H1 (cell line): Measurements from ENCODE around the gene LMNA. TPM values are rescaled to one million over a fixed set of nuclear protein-coding genes. Genes with fewer than 3 reads are reported as not detected.
"Not testable (repeated sequence)": the region's sequence is repeated elsewhere in the genome, so short reads cannot be mapped to it uniquely, and the experiment has no call there.

ENCODE experiments used
- CTCF ChIA-PET: fragments of 300-600 bp; sonication (Branson Sonifier 250); formaldehyde crosslinking; loops from one replicate; lab custom pipeline; 2021; ENCODE audit not compliant: partially characterized antibody; lab: Charles Lee
- POLR2A ChIA-PET: fragments of 300-600 bp; sonication (Branson Sonifier 250); formaldehyde crosslinking; loops from one replicate; lab custom pipeline; 2021; ENCODE audit warnings: inconsistent platforms; ENCODE audit not compliant: partially characterized antibody; lab: Charles Lee
- DNase-seq, 2 experiments: peaks; one replicate each; pipeline versions ENCODE4 v3.0.0 to v3.0.0-alpha.2; 2010 to 2022; ENCODE audit warnings: low spot score in 2 of 2, low read depth in 1 of 2, mixed read lengths in 1 of 2
- FAIRE-seq: peaks from 2 replicates; lab custom pipeline; 2011; peaks lifted over from hg19 to GRCh38; lab: Jason Lieb, UNC
- H2AFZ ChIP-seq: 2 replicates; pipeline ENCODE4 v1.8.1; 2012; ENCODE audit warnings: low read length, inconsistent platforms
- H2AK5ac ChIP-seq: 2 replicates; pipeline ENCODE4 v1.6.1; 2013; ENCODE audit warnings: low read depth, low read length
- H2BK120ac ChIP-seq: replicated peaks from 2 replicates; pipeline ENCODE3; 2013; ENCODE audit warnings: low read depth, low read length, inconsistent platforms
- H2BK12ac ChIP-seq: 2 replicates; pipeline ENCODE4 v1.6.1; 2013; ENCODE audit warnings: low read depth, low read length
- H2BK15ac ChIP-seq: 2 replicates; pipeline ENCODE4 v1.6.1; 2013; ENCODE audit warnings: low read length
- H2BK20ac ChIP-seq: 2 replicates; pipeline ENCODE4 v1.6.1; 2013; ENCODE audit warnings: low read length
- H2BK5ac ChIP-seq: 2 replicates; pipeline ENCODE4 v1.6.1; 2013; ENCODE audit warnings: low read depth, low read length
- H3K14ac ChIP-seq: 2 replicates; pipeline ENCODE4 v1.6.1; 2013; ENCODE audit warnings: inconsistent platforms; ENCODE audit not compliant: insufficient read length
- H3K18ac ChIP-seq: 2 replicates; pipeline ENCODE4 v1.6.1; 2013; ENCODE audit warnings: low read length; ENCODE audit errors: extremely low read depth
- H3K23ac ChIP-seq: 2 replicates; pipeline ENCODE4 v1.6.1; 2013; ENCODE audit warnings: inconsistent platforms; ENCODE audit not compliant: insufficient read length
- H3K23me2 ChIP-seq: 2 replicates; pipeline ENCODE4 v1.6.1; 2013; ENCODE audit warnings: low read depth, low read length
- H3K27ac ChIP-seq: 2 replicates; pipeline ENCODE4 v1.6.1; 2011; ENCODE audit warnings: low read depth, low read length, inconsistent platforms
- H3K27me3 ChIP-seq, 4 experiments: replicated peaks in 1 of 4; 1 replicate in 1 of 4; 2 replicates in 3 of 4; pipeline versions ENCODE4 v1.6.1 to v1.8.1; 2011 to 2013; ENCODE audit warnings: low read length in 3 of 4, mild to moderate bottlenecking in 3 of 4, inconsistent platforms in 2 of 4, mixed read lengths in 2 of 4, moderate library complexity in 1 of 4; ENCODE audit not compliant: control insufficient read depth in 3 of 4, insufficient read depth in 3 of 4; ENCODE audit errors: extremely low read depth in 1 of 4
- H3K36me3 ChIP-seq, 4 experiments: 2 replicates each; pipeline versions ENCODE4 v1.6.1 to v1.8.1; 2011 to 2013; ENCODE audit warnings: mild to moderate bottlenecking in 4 of 4, low read length in 3 of 4, moderate library complexity in 2 of 4, control low read depth in 1 of 4, inconsistent platforms in 1 of 4; ENCODE audit not compliant: insufficient read depth in 4 of 4, control insufficient read depth in 2 of 4
- H3K4ac ChIP-seq: replicated peaks from 2 replicates; pipeline ENCODE3; 2013; ENCODE audit warnings: low read length, low read depth, mixed read lengths, inconsistent platforms; ENCODE audit not compliant: insufficient read length
- H3K4me1 ChIP-seq, 4 experiments: replicated peaks in 1 of 4; 1 replicate in 1 of 4; 2 replicates in 3 of 4; pipeline versions ENCODE4 v1.6.1 to v1.8.1; 2011 to 2013; ENCODE audit warnings: low read length in 3 of 4, inconsistent platforms in 2 of 4, mixed read lengths in 1 of 4; ENCODE audit not compliant: insufficient read depth in 4 of 4, control insufficient read depth in 3 of 4
- H3K4me2 ChIP-seq, 2 experiments: 2 replicates each; pipeline versions ENCODE4 v1.6.1 to v1.8.1; 2011 to 2013; ENCODE audit warnings: low read depth in 2 of 2, low read length in 2 of 2, control low read depth in 1 of 2, inconsistent platforms in 1 of 2, mild to moderate bottlenecking in 1 of 2; ENCODE audit not compliant: insufficient read depth in 1 of 2
- H3K4me3 ChIP-seq, 4 experiments: fragments of 200-600, 300-600 bp in 1 of 4; sonication (generic), shearing (Covaris generic), sonication (Bioruptor Twin) in 1 of 4; 2 replicates each; pipeline versions ENCODE4 v1.5.1 to v1.8.1; 2011 to 2016; ENCODE audit warnings: low read length in 4 of 4, low read depth in 3 of 4, control low read depth in 2 of 4, inconsistent platforms in 2 of 4, mild to moderate bottlenecking in 2 of 4, mixed read lengths in 1 of 4, moderate library complexity in 1 of 4; ENCODE audit not compliant: insufficient read depth in 2 of 4; ENCODE audit errors: extremely low read depth in 1 of 4
- H3K56ac ChIP-seq: replicated peaks from 2 replicates; pipeline ENCODE3; 2013; ENCODE audit warnings: low read depth, mild to moderate bottlenecking, mixed read lengths, low read length, inconsistent platforms; ENCODE audit not compliant: insufficient read length
- H3K79me1 ChIP-seq: 2 replicates; pipeline ENCODE4 v1.6.1; 2013; ENCODE audit warnings: low read depth, low read length, control low read depth
- H3K79me2 ChIP-seq, 2 experiments: 2 replicates each; pipeline versions ENCODE4 v1.6.1 to v1.8.1; 2012 to 2013; ENCODE audit warnings: low read length in 2 of 2, mild to moderate bottlenecking in 2 of 2, inconsistent platforms in 1 of 2; ENCODE audit not compliant: insufficient read depth in 2 of 2, control insufficient read depth in 1 of 2
- H3K9ac ChIP-seq, 4 experiments: replicated peaks in 1 of 4; 1 replicate in 1 of 4; 2 replicates in 3 of 4; pipeline versions ENCODE4 v1.6.1 to v1.8.1; 2011 to 2013; ENCODE audit warnings: low read depth in 3 of 4, low read length in 3 of 4, control low read depth in 2 of 4, mild to moderate bottlenecking in 2 of 4, moderate library complexity in 2 of 4, inconsistent platforms in 1 of 4; ENCODE audit errors: extremely low read depth in 1 of 4
- H3K9me3 ChIP-seq, 2 experiments: 2 replicates each; pipeline versions ENCODE4 v1.6.1 to v1.8.1; 2012 to 2013; ENCODE audit warnings: mild to moderate bottlenecking in 2 of 2, moderate library complexity in 2 of 2, control low read depth in 1 of 2, inconsistent platforms in 1 of 2, low read depth in 1 of 2, low read length in 1 of 2, mixed read lengths in 1 of 2; ENCODE audit not compliant: insufficient read depth in 2 of 2
- H4K20me1 ChIP-seq, 2 experiments: replicated peaks in 1 of 2; 2 replicates each; pipeline versions ENCODE3 to v1.8.1; 2011 to 2013; ENCODE audit warnings: inconsistent platforms in 2 of 2, low read length in 2 of 2, mild to moderate bottlenecking in 1 of 2; ENCODE audit not compliant: insufficient read depth in 2 of 2, control insufficient read depth in 1 of 2
- H4K5ac ChIP-seq: 2 replicates; pipeline ENCODE4 v1.6.1; 2013; ENCODE audit warnings: low read length, low read depth, mixed read lengths, inconsistent platforms; ENCODE audit not compliant: insufficient read length
- H4K8ac ChIP-seq: 2 replicates; pipeline ENCODE4 v1.8.0; 2013; ENCODE audit warnings: mild to moderate bottlenecking, moderate library complexity, low read length, inconsistent platforms; ENCODE audit not compliant: insufficient read depth; ENCODE audit errors: extremely low read depth
- H4K91ac ChIP-seq: replicated peaks from 2 replicates; pipeline ENCODE3; 2013; ENCODE audit warnings: low read length, mixed read lengths, inconsistent platforms; ENCODE audit not compliant: insufficient read length
- WGBS, 2 experiments: shearing (Covaris generic) in 1 of 2; methylation state at CpG; one replicate each; pipeline versions ENCODE4 v1.1.6 to v1.1.7; 2013 to 2015; ENCODE audit warnings: low lambda C conversion rate in 2 of 2, mixed read lengths in 2 of 2, inconsistent platforms in 1 of 2, low coverage in 1 of 2, missing lambda C conversion rate in 1 of 2; ENCODE audit not compliant: insufficient replicate concordance in 2 of 2, insufficient coverage in 1 of 2, insufficient read length in 1 of 2; ENCODE audit errors: extremely low coverage in 1 of 2, missing lambda C conversion rate in 1 of 2; 5-methylcytosine and 5-hydroxymethylcytosine counted together
- polyA plus RNA-seq, 7 experiments: library from polyadenylated mRNA; depleted of rRNA in 3 of 7; stranded (reverse) in 5 of 7; unstranded in 2 of 7; fragments of >200 nt in 5 of 7; fragments of 200-250 nt in 2 of 7; gene quantifications; 1 replicate in 5 of 7; 2 replicates in 1 of 7; 4 replicates in 1 of 7; pipeline versions ENCODE4 v1.2.1 to v1.2.3, GENCODE V29; 2011 to 2013; ENCODE audit warnings: missing spikeins in 2 of 7, mixed read lengths in 2 of 7
- total RNA-seq: library from RNA; stranded (reverse); fragmentation: NEBNext Ultra II Directional; extraction: Animal tissue kit (Norgen Biotek cat#: 25700); gene quantifications from 2 replicates; pipeline ENCODE4 v1.2.1, GENCODE V29; 2021

The LMNA gene
- total and polyA plus RNA-seq, 2 of the 8 experiments (the other 6 are each of a cell fraction or from before 2014, with no cell fraction given), result 25.8 to 46.8 TPM

DNA sequence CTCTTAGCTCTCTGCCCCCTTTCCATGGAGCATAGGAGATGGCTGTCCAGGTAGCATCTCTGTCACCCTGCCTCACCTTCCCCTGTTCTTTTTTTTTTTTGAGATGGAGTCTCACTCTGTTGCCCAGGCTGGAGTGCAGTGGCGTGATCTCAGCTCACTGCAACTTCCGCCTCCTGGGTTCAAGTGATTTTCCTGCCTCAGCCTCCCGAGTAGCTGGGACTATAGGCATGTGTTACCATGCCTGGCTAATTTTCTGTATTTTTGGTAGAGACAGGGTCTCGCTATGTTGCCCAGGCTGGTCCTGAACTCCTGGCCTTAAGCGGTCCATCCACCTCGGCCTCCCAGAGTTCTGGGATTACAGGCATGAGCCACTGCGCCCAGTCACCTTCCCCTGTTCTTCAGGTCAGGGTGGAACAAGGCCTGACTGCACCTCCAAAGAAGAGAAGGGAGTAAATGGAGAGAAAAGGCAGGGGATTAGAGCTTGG is 43.1 kb upstream of the LMNA start:
- not testable (repeated sequence) for H3K18ac ChIP-seq, H4K5ac ChIP-seq, H3K4me2 ChIP-seq, H3K56ac ChIP-seq, H3K14ac ChIP-seq, H3K4me3 ChIP-seq, H4K8ac ChIP-seq, H2AFZ ChIP-seq, H3K23ac ChIP-seq, H2BK120ac ChIP-seq, H2BK5ac ChIP-seq, H3K9me3 ChIP-seq, H3K27me3 ChIP-seq, FAIRE-seq, H2BK15ac ChIP-seq, H3K79me1 ChIP-seq, H4K91ac ChIP-seq, H2BK20ac ChIP-seq, H2AK5ac ChIP-seq, DNase-seq, H3K23me2 ChIP-seq, H3K4ac ChIP-seq, H3K27ac ChIP-seq, H3K9ac ChIP-seq, H2BK12ac ChIP-seq
- ChIA-PET CTCF (interaction anchor here (0.9 to 10.0 kb wide), 5 partner anchors 9 to 209 kb away, joined by 3 to 139 read pairs (median 4); partner anchors contain the start of genes LAMTOR2, RAB25 and UBQLN4), POLR2A (interaction anchor here (0.5 to 9.7 kb wide), 9 partner anchors 8 to 162 kb away, joined by 3 to 88 read pairs (median 3); partner anchors contain the start of genes LMNA, RAB25 and UBQLN4)
- WGBS, 2 experiments, result 93% methylated on average over 7 of the region's 7 CpGs; no CpG with 5 or more reads in 1 of the 2 experiments
- Histone ChIP-seq H3K79me2 (peaks cover 0 to 16% of the 10 kb centered on the region in 2 experiments; a peak in 3 of 4 replicates), H4K20me1 (peaks cover 2 to 16% of the 10 kb centered on the region in 2 experiments), H3K4me1 (peaks cover 20 to 40% (median 30%) of the 10 kb centered on the region in 4 experiments), H3K36me3 (peaks cover 3 to 18% (median 4%) of the 10 kb centered on the region in 4 experiments; a peak in 6 of 8 replicates)
